Muscle of leg (tissue), 11 donors: ENCODE results near the gene DNAJB1. TPM values are rescaled to one million over a fixed set of nuclear protein-coding genes. Genes with fewer than 3 reads are reported as not detected.

Source experiments
- DNase-seq: peaks from one replicate; pipeline ENCODE4 v3.0.0; 2013
- H3K27ac ChIP-seq: one replicate; pipeline ENCODE4 v1.5.1; 2013; ENCODE audit warnings: mild to moderate bottlenecking, low read length, control low read depth
- H3K27me3 ChIP-seq: one replicate; pipeline ENCODE4 v1.6.1; 2013; ENCODE audit warnings: low read length; ENCODE audit not compliant: control insufficient read depth, insufficient read depth
- H3K36me3 ChIP-seq: one replicate; pipeline ENCODE4 v1.6.1; 2013; ENCODE audit warnings: low read length; ENCODE audit not compliant: control insufficient read depth, insufficient read depth
- H3K4me1 ChIP-seq: one replicate; pipeline ENCODE4 v1.6.1; 2013; ENCODE audit warnings: low read length; ENCODE audit not compliant: control insufficient read depth, insufficient read depth
- H3K4me3 ChIP-seq: one replicate; pipeline ENCODE4 v1.5.1; 2013; ENCODE audit warnings: low read length, control low read depth
- H3K9me3 ChIP-seq: replicated peaks from 2 replicates; pipeline ENCODE4 v1.6.1; 2013; ENCODE audit warnings: low read depth, low read length; ENCODE audit not compliant: control insufficient read depth
- WGBS: methylation state at CpG from one replicate; pipeline ENCODE4 v1.1.5; 2013; ENCODE audit warnings: missing lambda C conversion rate; ENCODE audit not compliant: insufficient coverage; 5-methylcytosine and 5-hydroxymethylcytosine counted together
- polyA plus RNA-seq, 8 donors: library from polyadenylated mRNA; unstranded; fragments of 120-200 nt; gene quantifications; one replicate each; pipeline versions ENCODE4 v1.2.1 to v1.2.3, GENCODE V29; 2013; ENCODE audit warnings: inconsistent platforms in 1 of 8, low replicate concordance in 1 of 8; ENCODE audit not compliant: insufficient read length in 8 of 8, insufficient read depth in 1 of 8
- total RNA-seq: library from RNA; stranded (reverse); fragments of 120-200 nt; gene quantifications from one replicate; pipeline ENCODE4 v1.2.4, GENCODE V29; 2013

Gene DNAJB1
- total and polyA plus RNA-seq, 9 donors, result 51.1 to 87.7 (median 75.2) TPM

DNA sequence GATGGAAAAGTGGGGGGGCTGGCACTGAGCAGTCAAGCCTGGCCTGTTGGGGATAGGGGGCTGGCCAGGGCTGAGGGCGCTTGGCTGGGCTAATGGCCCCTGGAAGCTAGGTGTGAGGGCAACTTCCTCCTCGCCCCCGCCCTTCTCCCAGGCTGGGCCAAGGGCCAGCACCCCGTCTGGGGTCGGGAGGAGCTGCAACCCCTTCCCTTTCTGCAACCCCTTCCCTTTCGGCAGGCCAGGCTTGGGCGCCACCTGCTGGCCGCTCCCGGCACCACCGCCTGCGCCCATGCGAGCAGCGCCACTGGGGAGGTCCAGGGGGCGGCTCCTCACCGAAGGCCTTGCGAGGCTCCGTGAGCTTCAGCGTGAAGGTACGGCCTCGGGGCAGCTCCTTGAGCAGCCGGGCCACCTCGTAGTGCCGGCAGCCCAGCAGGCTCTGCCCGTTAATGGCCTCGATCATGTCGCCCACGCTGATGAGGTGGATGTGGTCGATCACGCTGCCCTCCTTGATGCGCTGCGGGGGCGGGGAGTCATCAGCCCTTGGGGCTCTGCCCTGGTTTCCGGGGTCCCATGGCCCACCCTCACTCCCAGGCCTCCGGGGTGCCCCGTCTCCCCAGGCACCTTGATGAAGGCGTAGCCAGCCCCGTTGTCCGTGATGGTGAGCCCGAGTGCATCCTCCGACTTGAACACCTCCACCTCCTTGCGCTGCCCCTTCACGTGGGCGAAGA, 38.1 kb downstream of the DNAJB1 start:
- no peak overlapping the region for H3K27ac ChIP-seq
- peaks cover 16% of the 10 kb centered on the region for H3K27me3 ChIP-seq
- peaks cover 27% of the 10 kb centered on the region for H3K4me1 ChIP-seq
- WGBS, result 35% methylated on average over 37 of the region's 43 CpGs
- no peaks in the 10 kb centered on the region for H3K9me3 ChIP-seq
- peak; percentile 29 for DNase-seq
- H3K4me3 ChIP-seq, result no peak overlapping the region
- H3K36me3 ChIP-seq, result peaks cover 52% of the 10 kb centered on the region

DNA sequence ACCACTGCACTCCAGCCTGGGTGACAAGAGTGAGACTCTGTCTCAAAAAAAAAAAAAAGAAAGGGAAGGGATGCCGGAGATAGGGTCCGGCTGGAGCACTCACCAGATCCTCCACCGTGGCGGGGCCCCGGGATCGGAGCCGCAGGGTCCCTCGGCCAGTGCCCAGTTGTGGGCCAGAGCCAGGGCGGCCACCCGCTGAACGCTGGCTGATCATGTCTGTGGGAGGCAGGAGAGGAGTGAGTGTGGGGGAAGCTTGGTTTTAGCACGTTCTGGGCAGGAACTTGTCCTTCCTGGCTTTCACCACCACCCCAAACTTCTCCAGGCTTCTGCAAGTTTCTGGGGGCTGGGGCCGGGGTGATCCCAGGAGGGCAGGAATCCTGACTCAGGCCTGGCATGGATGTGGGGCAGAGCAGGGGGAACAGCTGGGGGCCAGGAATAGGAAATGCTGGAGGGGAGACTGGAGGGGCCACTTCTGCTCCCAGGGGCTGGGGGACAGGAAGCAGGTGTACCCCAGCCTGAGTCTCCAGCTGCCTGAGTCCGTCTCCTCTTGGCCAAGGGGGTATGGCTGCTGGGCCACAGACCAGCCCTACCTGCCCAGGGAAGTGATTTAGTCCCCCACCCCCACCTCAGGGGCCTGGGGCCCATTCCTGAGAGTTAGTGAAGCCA, 38.8 kb downstream of the DNAJB1 start:
- Histone ChIP-seq H3K36me3 (peaks cover 52% of the 10 kb centered on the region), H3K27ac (no peak overlapping the region), H3K9me3 (no peaks in the 10 kb centered on the region), H3K4me3 (no peak overlapping the region), H3K4me1 (peaks cover 32% of the 10 kb centered on the region), H3K27me3 (peaks cover 23% of the 10 kb centered on the region)
- WGBS, result 74% methylated on average over 5 of the region's 14 CpGs
- DNase-seq, result no peak

DNA sequence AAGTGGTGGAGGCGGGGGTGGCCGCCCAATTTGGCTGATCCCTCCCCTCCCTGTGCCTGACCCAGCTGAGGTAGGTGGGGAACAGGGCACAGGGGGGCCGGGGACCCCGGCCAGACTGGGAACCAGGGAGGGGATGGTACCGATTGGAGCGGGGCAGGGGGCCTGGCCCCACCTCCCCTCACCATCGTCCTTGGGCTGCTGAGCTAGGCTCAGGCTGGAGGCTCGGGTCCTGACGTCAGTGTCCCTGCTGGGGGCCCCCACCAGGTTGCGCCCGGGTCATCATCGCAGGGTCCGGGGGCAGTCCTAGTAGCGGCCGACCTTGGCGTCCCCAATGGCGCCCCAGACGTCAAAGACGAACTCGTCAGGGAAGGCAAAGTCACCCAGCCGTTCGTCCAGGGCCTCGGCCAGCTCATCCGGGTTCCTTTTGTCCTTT, 40.1 kb downstream of the DNAJB1 start:
- H3K36me3 ChIP-seq, result peaks cover 49% of the 10 kb centered on the region
- H3K4me1 ChIP-seq, result peaks cover 32% of the 10 kb centered on the region
- DNase-seq, result no peak
- WGBS, result 67% methylated on average over 14 of the region's 24 CpGs
- H3K9me3 ChIP-seq, result no peaks in the 10 kb centered on the region
- H3K4me3 ChIP-seq, result no peak overlapping the region
- peaks cover 30% of the 10 kb centered on the region for H3K27me3 ChIP-seq
- H3K27ac ChIP-seq, result no peak overlapping the region

GRCh38 chr19:14477418-14478112, 40.6 kb downstream of the DNAJB1 start:
- no peaks in the 10 kb centered on the region for H3K9me3 ChIP-seq
- H3K4me1 ChIP-seq, result peaks cover 36% of the 10 kb centered on the region
- WGBS, result 6% methylated on average over 2 of the region's 10 CpGs
- no peak overlapping the region for H3K4me3 ChIP-seq
- no peak overlapping the region for H3K27ac ChIP-seq
- peaks cover 45% of the 10 kb centered on the region for H3K36me3 ChIP-seq
- DNase-seq, result peak; percentile 57
- peaks cover 36% of the 10 kb centered on the region for H3K27me3 ChIP-seq

DNA sequence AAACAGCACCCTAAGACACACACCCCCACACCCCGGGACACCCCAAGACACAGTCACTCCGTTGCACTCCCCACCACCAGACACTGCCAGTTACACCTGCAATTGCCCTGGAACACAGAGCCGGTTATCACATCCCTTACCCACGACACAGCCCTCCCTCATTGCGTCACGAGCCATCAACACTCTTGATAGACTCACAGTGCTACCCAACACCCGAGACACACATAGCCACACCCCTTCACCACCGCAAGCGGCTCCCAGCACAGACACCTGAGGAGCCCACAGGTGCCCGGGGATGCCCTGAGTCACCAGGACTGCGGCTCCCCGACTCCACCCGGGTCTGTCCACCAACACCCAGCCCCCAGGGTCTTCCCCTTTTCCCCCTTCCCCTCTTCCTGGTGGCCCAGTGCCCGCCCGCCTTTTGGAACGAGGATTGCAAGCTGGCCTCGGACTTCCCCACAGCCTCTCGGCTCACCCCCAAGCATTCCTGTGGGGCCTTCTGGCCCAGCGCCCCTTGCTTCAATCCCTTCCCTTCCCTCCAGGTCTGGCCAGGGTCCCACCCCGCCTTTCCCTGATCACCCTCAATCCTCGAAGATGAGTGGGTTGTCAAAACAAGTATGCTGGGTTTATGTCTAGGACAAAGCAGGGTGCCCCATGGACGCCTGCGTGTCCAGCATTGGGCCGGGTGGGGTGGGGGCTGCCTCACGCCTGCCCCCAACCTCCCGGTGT, 41.4 kb downstream of the DNAJB1 start:
- Histone ChIP-seq H3K4me3 (no peak overlapping the region), H3K9me3 (no peaks in the 10 kb centered on the region), H3K4me1 (peaks cover 42% of the 10 kb centered on the region), H3K36me3 (peaks cover 37% of the 10 kb centered on the region), H3K27me3 (peaks cover 43% of the 10 kb centered on the region), H3K27ac (no peak overlapping the region)
- 37% methylated on average over 20 of the region's 26 CpGs for WGBS
- peak; percentile 37 for DNase-seq

- Histone ChIP-seq H3K36me3 (peaks cover 40% of the 10 kb centered on the region), H3K9me3 (no peaks in the 10 kb centered on the region), H3K27me3 (peaks cover 43% of the 10 kb centered on the region), H3K27ac (no peak overlapping the region), H3K4me3 (no peak overlapping the region), H3K4me1 (peaks cover 42% of the 10 kb centered on the region)
- no peak for DNase-seq
- 73% methylated on average over 6 of the region's 7 CpGs for WGBS
Observed at GRCh38 chr19:14476327-14476672, 41.9 kb downstream of the DNAJB1 start.

DNA sequence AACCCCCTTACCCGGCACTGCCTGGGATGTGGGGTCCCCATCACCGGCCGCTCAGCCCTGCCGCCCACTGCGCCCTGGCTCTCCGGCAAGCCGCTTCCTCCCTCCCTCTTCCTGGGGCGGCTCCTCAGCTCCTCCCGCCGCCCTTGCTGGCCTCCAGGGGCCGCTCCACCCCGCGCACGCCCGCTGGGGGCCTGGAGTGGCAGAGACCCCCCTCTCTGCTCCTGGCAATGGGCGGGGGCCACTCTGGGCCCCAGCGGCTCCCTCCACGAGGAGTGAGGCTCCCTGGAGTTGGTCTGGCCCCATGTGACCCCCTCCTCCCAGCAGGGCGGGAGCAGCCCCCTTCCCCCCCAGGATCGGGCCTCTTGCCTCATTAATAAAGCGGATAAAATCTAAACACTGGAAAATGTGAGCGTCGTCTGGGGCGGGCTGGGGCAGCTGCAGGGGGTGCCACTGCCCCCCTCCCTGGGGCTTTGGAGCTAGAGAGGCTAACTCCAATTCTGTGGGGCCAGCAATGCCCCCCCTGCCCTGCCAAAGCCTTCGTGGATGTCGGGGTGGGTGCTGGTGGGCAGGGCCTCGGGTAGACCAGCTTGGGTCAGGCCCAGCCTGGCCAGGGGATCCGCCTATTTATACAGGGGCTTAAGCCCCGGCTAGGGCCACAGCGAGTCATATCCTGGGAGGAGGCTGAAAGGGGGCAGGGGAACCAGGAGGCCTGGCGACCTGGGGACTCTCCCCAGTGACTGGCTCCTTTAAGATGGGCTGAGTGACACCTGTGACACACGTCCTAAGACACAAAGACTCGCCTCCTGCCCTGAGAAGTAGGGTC, 42.7 kb downstream of the DNAJB1 start, which contains the start of gene PTGER1:
PTGER1 (minus strand) TSS at position 104 of the 823 bp plus-strand sequence. CDS start 1,034 bp downstream, outside the sequence.
- WGBS, result 9% methylated on average over 26 of the region's 33 CpGs
- no peak within 1 kb of the TSS for H3K4me3 ChIP-seq

GRCh38 chr19:14474827-14475226, 43.4 kb downstream of the DNAJB1 start:
- Histone ChIP-seq H3K9me3 (no peaks in the 10 kb centered on the region), H3K36me3 (peaks cover 41% of the 10 kb centered on the region), H3K27ac (no peak overlapping the region), H3K4me1 (peaks cover 41% of the 10 kb centered on the region), H3K27me3 (peaks cover 43% of the 10 kb centered on the region), H3K4me3 (no peak overlapping the region)
- 51% methylated on average over 2 of the region's 12 CpGs for WGBS
- DNase-seq, result no peak

More for the DNA sequence above, 42.7 kb downstream of the DNAJB1 start, which contains the start of gene PTGER1:
- Histone ChIP-seq H3K36me3 (peaks cover 41% of the 10 kb centered on the region), H3K9me3 (no peaks in the 10 kb centered on the region), H3K27me3 (peaks cover 43% of the 10 kb centered on the region), H3K4me1 (peaks cover 42% of the 10 kb centered on the region), H3K27ac (no peak within 1 kb of the TSS)
- DNase-seq, result peak; percentile 26

DNA sequence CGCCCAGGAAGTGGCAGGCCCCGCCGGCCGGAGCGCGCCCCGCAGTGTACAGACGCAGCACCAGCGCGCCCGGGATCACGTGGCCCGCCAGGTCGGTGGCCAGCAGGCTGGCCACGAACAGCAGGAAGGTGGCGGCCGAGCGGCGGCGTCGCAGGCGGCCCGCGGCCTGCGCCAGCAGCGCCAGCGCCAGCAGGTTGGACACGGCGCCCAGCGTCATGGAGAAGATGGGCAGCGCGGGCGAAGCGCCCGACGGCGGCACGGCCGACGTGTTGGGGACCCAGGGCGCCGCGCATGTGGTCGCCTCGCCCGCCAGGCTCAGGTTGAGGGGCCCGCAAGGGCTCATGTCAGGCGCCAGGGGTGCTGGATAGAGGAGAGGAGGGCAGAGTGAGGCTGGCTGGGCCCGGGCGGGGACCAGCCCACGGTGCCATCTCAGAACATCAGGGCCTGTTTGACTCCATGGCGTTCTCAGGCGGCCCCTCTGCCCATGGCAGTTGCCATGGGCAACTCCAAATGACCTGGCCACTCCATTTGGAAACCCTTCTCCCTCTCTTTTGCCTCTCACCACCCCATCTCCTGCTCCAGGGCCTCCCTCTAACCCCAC, 44.1 kb downstream of the DNAJB1 start:
- Histone ChIP-seq H3K27ac (no peak overlapping the region), H3K36me3 (peaks cover 41% of the 10 kb centered on the region), H3K27me3 (peaks cover 43% of the 10 kb centered on the region), H3K9me3 (no peaks in the 10 kb centered on the region), H3K4me3 (no peak overlapping the region), H3K4me1 (peaks cover 37% of the 10 kb centered on the region)
- WGBS, result 14% methylated on average over 52 of the region's 53 CpGs
- DNase-seq, result peak; percentile 23
